Stomach (tissue), 9 donors: Measurements from ENCODE around the gene HSF2. TPM values are rescaled to one million over a fixed set of nuclear protein-coding genes. Genes with fewer than 3 reads are reported as not detected.
"Not testable (repeated sequence)": the region's sequence is repeated elsewhere in the genome, so short reads cannot be mapped to it uniquely, and the experiment has no call there.

Experiments
- DNase-seq, 2 donors: peaks; one replicate each; pipeline versions ENCODE4 v3.0.0 to v3.0.0-alpha.2; 2013 to 2019
- H3K27ac ChIP-seq, 5 donors: fragments of 200-600 bp in 4 of 5; sonication (generic) in 4 of 5; one replicate each; pipeline ENCODE4 v1.5.1; 2013 to 2019; ENCODE audit warnings: mild to moderate bottlenecking in 1 of 5, moderate library complexity in 1 of 5
- H3K27me3 ChIP-seq, 3 donors: fragments of 200-600 bp; sonication (generic); one replicate each; pipeline ENCODE4 v1.5.1; 2017 to 2019; ENCODE audit warnings: mixed run types in 1 of 3
- H3K36me3 ChIP-seq, 4 donors: fragments of 200-600 bp; sonication (generic); 1 replicate in 3 of 4; 2 replicates in 1 of 4; pipeline ENCODE4 v1.5.1; 2016 to 2019
- H3K4me1 ChIP-seq, 4 donors: fragments of 200-600 bp; sonication (generic); one replicate each; pipeline ENCODE4 v1.5.1; 2016 to 2019
- H3K4me3 ChIP-seq, 4 donors: fragments of 200-600 bp; sonication (generic) in 3 of 4; one replicate each; pipeline ENCODE4 v1.5.1; 2016 to 2019; ENCODE audit warnings: mild to moderate bottlenecking in 1 of 4
- H3K9me3 ChIP-seq, 4 donors: fragments of 200-600 bp; sonication (generic); one replicate each; pipeline ENCODE4 v1.5.1; 2016 to 2019
- CTCF ChIP-seq, 7 experiments: fragments of 450-650 bp in 4 of 7; fragments of 200-600 bp in 3 of 7; sonication (generic) in 3 of 7; IDR thresholded peaks; one replicate each; pipeline ENCODE4 v1.5.1; 2016 to 2019; ENCODE audit warnings: antibody characterized with exemption in 7 of 7, control low read depth in 2 of 7, mild to moderate bottlenecking in 1 of 7
- EP300 ChIP-seq: sonication (generic); formaldehyde crosslinking; IDR thresholded peaks from one replicate; pipeline ENCODE4 v1.6.1; 2017; ENCODE audit warnings: antibody characterized with exemption
- POLR2A ChIP-seq, 4 donors: fragments of 450-650 bp; IDR thresholded peaks; one replicate each; pipeline ENCODE4 v1.6.1; 2016; ENCODE audit warnings: antibody characterized with exemption in 4 of 4, control low read depth in 2 of 4, mild to moderate bottlenecking in 1 of 4, moderate library complexity in 1 of 4
- POLR2AphosphoS5 ChIP-seq, 3 donors: sonication (generic); formaldehyde crosslinking; IDR thresholded peaks; one replicate each; pipeline ENCODE4 v1.6.1; 2016; ENCODE audit warnings: antibody characterized with exemption in 3 of 3
- WGBS, 5 donors: extraction: QIAGEN DNeasy Blood & Tissue Kit in 3 of 5; methylation state at CpG; one replicate each; pipeline versions ENCODE4 v1.1.5 to v1.1.7; 2013 to 2018; 5-methylcytosine and 5-hydroxymethylcytosine counted together
- intact Hi-C: fragments of 100-400 bp; cut with DNase I; formaldehyde crosslinking; loops from one replicate; pipeline ENCODE4 v1.15.1; 2023; ENCODE audit warnings: low total_unique reads
- polyA plus RNA-seq, 3 donors: library from polyadenylated mRNA; stranded (reverse); fragments of 200-250 nt; gene quantifications; one replicate each; pipeline ENCODE4 v1.2.3, GENCODE V29; 2013
- total RNA-seq, 5 donors: library from RNA; depleted of rRNA; stranded (reverse); fragments of >200 nt; gene quantifications; one replicate each; pipeline versions ENCODE4 v1.1.0 to v1.2.3, GENCODE V29; 2014 to 2016
- donor health status: healthy with polysubstance abuse.
- donor health status: Bipolar disorder and iron deficiency.
- donor health status: healthy.

Gene HSF2
- total and polyA plus RNA-seq, 8 donors, result 3.2 to 45.1 (median 11.0) TPM

GRCh38 chr6:122449069-122449468 is 49.6 kb downstream of the HSF2 start:
- no peak overlapping the region for H3K4me3 ChIP-seq
- intact Hi-C loops, result no loop called here
- 34 to 70% (median 53%) methylated on average over 1 of the region's 1 CpG for WGBS, 5 donors
- TF ChIP-seq CTCF (IDR thresholded peaks at IDR 0.05), result no peak
- no peak for TF ChIP-seq POLR2AphosphoS5 (IDR thresholded peaks at IDR 0.05)
- TF ChIP-seq EP300, result no peak
- no peak for TF ChIP-seq POLR2A (IDR thresholded peaks at IDR 0.05)
- H3K27me3 ChIP-seq, result no peaks in the 10 kb centered on the region
- H3K9me3 ChIP-seq, result no peaks in the 10 kb centered on the region
- DNase-seq, result no peak
- H3K27ac ChIP-seq, result peak overlapping the region in 1 of 5 donors; percentile 31
- peaks cover 51 to 100% (median 92%) of the 10 kb centered on the region in 4 donors for H3K36me3 ChIP-seq
- H3K4me1 ChIP-seq, result peaks cover 0 to 23% (median 0%) of the 10 kb centered on the region in 4 donors

- Histone ChIP-seq H3K27ac (no peak overlapping the region), H3K4me1 (peaks cover 0 to 36% (median 13%) of the 10 kb centered on the region in 4 donors), H3K36me3 (peaks cover 45 to 99% (median 91%) of the 10 kb centered on the region in 4 donors), H3K9me3 (no peaks in the 10 kb centered on the region), H3K4me3 (no peak overlapping the region), H3K27me3 (no peaks in the 10 kb centered on the region)
- WGBS, 5 donors, result 57 to 67% (median 63%) methylated on average over 1 of the region's 1 CpG
- TF ChIP-seq POLR2A (IDR thresholded peaks at IDR 0.05) (no peak), CTCF (IDR thresholded peaks at IDR 0.05) (no peak), POLR2AphosphoS5 (IDR thresholded peaks at IDR 0.05) (no peak), EP300 (no peak)
- DNase-seq, result no peak
- intact Hi-C loops, result no loop called here
Measured at GRCh38 chr6:122452509-122452908, 53.1 kb downstream of the HSF2 start.

- Histone ChIP-seq H3K4me3 (no peak overlapping the region), H3K4me1 (peaks cover 8 to 47% (median 28%) of the 10 kb centered on the region in 4 donors), H3K9me3 (no peaks in the 10 kb centered on the region), H3K36me3 (peaks cover 40 to 86% (median 80%) of the 10 kb centered on the region in 4 donors), H3K27ac (no peak overlapping the region), H3K27me3 (no peaks in the 10 kb centered on the region)
- no peak for DNase-seq
- TF ChIP-seq POLR2AphosphoS5 (IDR thresholded peaks at IDR 0.05), result no peak
- TF ChIP-seq EP300, result no peak
- TF ChIP-seq CTCF (IDR thresholded peaks at IDR 0.05), result no peak
- WGBS, 5 donors, result 85 to 91% (median 88%) methylated on average over 4 of the region's 4 CpGs
- intact Hi-C loops, result no loop called here
Measured at GRCh38 chr6:122454673-122455072, 55.2 kb downstream of the HSF2 start.

DNA sequence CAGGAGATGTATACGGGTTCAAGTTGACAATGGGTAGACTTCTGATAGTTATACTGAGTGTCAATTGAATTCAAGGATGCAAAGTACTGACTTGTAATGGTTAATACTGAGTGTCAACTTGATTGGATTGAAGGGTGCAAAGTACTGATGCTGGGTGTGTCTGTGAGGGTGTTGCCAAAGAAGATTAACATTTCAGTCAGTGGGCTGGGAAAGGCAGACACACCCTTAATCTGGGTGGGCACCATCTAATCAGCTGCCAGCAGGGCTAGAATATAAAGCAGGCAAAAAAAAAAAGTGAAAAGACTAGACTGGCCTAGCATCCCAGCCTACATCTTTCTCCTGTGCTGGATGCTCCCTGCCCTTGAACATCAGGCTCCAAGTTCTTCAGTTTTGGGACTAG is 55.7 kb downstream of the HSF2 start:
- intact Hi-C loops, DNase-seq, H3K27me3 ChIP-seq, H3K4me3 ChIP-seq, H3K9me3 ChIP-seq, H3K27ac ChIP-seq: not testable (repeated sequence)
- H3K36me3 ChIP-seq, result peaks cover 36 to 81% (median 75%) of the 10 kb centered on the region in 4 donors
- 88 to 100% (median 95%) methylated on average over 1 of the region's 1 CpG for WGBS, 5 donors
- H3K4me1 ChIP-seq, result peaks cover 12 to 52% (median 31%) of the 10 kb centered on the region in 4 donors

DNA sequence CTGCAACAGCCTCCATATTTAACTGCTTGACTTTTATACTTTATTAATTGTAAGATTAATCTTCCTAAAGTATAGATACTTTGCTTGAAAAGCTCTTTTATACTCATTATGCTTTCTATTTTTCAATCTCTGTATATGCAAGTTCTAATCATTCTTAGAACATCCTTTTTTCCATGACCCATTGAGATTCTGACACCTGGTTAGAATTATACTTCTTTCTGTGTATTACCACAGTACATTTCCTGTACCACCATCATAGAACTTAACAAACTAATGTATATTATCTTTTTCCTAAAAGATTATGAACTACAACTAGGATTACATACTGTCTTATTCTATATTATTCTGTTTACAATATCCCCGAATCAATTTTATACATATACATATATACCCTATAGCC is 58.6 kb downstream of the HSF2 start:
- WGBS, 5 donors, result 86 to 91% (median 89%) methylated on average over 1 of the region's 1 CpG
- Histone ChIP-seq H3K4me3 (no peak overlapping the region), H3K9me3 (no peaks in the 10 kb centered on the region), H3K36me3 (peaks cover 10 to 52% (median 49%) of the 10 kb centered on the region in 4 donors), H3K27ac (no peak overlapping the region), H3K27me3 (no peaks in the 10 kb centered on the region), H3K4me1 (peaks cover 17 to 77% (median 45%) of the 10 kb centered on the region in 4 donors)
- TF ChIP-seq CTCF (IDR thresholded peaks at IDR 0.05) (no peak), POLR2AphosphoS5 (IDR thresholded peaks at IDR 0.05) (no peak), EP300 (no peak), POLR2A (IDR thresholded peaks at IDR 0.05) (no peak)
- DNase-seq, result no peak
- intact Hi-C loops, result no loop called here
